Hematopoietic multipotent progenitor cell treated with erythropoietin and hydrocortisone succinate and interleukin-3 and kit ligand, for 17 days (in vitro differentiated cells): ENCODE measurements around the gene EFCAB5.
"Not testable (repeated sequence)": the region's sequence is repeated elsewhere in the genome, so short reads cannot be mapped to it uniquely, and the experiment has no call there.

Experiments
- DNase-seq: peaks from one replicate; pipeline ENCODE4 v3.0.0-alpha.2; 2015; ENCODE audit warnings: low spot score

The EFCAB5 gene

GRCh38 chr17:29935909-29936308 is 5.5 kb upstream of the EFCAB5 start:
- not testable (repeated sequence) for DNase-seq

GRCh38 chr17:29936724-29937123 is 4.7 kb upstream of the EFCAB5 start:
- DNase-seq = no peak

- no peak for DNase-seq
Measured at GRCh38 chr17:29945281-29945680, 3.8 kb downstream of the EFCAB5 start.

GRCh38 chr17:29948448-29949215 is 7.2 kb downstream of the EFCAB5 start:
- no peak for DNase-seq

- DNase-seq = no peak
Measured at GRCh38 chr17:29949696-29950095, 8.3 kb downstream of the EFCAB5 start.

GRCh38 chr17:29954405-29954804 is 13.0 kb downstream of the EFCAB5 start:
- DNase-seq = no peak

GRCh38 chr17:29956225-29956624 is 14.8 kb downstream of the EFCAB5 start:
- no peak for DNase-seq

- not testable (repeated sequence) for DNase-seq
Measured at GRCh38 chr17:29957488-29957887, 16.1 kb downstream of the EFCAB5 start.

- DNase-seq = no peak
Measured at GRCh38 chr17:29958947-29959657, 17.7 kb downstream of the EFCAB5 start.

- DNase-seq = no peak
Measured at GRCh38 chr17:29959658-29960337, 18.4 kb downstream of the EFCAB5 start.

- no peak for DNase-seq
Measured at GRCh38 chr17:29962656-29963055, 21.2 kb downstream of the EFCAB5 start.

GRCh38 chr17:29968271-29968670 is 26.8 kb downstream of the EFCAB5 start:
- no peak for DNase-seq

GRCh38 chr17:29972277-29972676 is 30.8 kb downstream of the EFCAB5 start:
- DNase-seq = no peak

- DNase-seq = no peak
Measured at GRCh38 chr17:29973005-29973404, 31.6 kb downstream of the EFCAB5 start.

- no peak for DNase-seq
Measured at GRCh38 chr17:29977836-29978235, 36.4 kb downstream of the EFCAB5 start.

GRCh38 chr17:29980261-29980660 is 38.8 kb downstream of the EFCAB5 start:
- no peak for DNase-seq

- DNase-seq = no peak
Measured at GRCh38 chr17:29982991-29983653, 41.7 kb downstream of the EFCAB5 start.

GRCh38 chr17:29996458-29996857 is 55.0 kb downstream of the EFCAB5 start:
- DNase-seq = no peak

- DNase-seq = no peak
Measured at GRCh38 chr17:30000001-30000754, 58.7 kb downstream of the EFCAB5 start.

- no peak for DNase-seq
Measured at GRCh38 chr17:30000755-30001257, 59.4 kb downstream of the EFCAB5 start.

GRCh38 chr17:30002088-30002487 is 60.7 kb downstream of the EFCAB5 start:
- no peak for DNase-seq
